ENCODE results near the gene MBOAT2. TPM values are rescaled to one million over a fixed set of nuclear protein-coding genes. Genes with fewer than 3 reads are reported as not detected.

The MBOAT2 gene
- polyA plus RNA-seq, 1 donor from 2014 or later: 205 TPM

DNA sequence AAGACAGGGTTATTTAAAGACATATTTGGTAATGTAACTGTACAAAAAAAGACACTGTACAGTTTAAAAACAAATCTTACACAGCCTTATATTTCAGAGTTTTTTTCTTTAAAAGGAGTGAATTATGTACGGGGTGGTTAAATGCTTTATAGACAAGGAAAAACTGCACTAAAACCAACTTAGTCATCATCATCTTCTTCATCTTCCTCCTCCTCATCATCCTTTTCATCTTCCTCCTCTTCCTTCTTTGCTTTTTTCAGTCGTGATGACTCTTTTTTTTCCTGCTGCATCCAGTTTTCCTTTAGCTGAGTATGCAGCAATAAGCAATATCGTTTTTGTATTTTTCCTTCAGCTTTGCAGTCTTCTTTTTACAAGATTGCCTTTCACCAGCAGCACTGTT lies 14.6 kb upstream of the MBOAT2 start:
- Histone ChIP-seq H3F3A (ENCODE audit: insufficient read depth, low read length, poor library complexity, severe bottlenecking) (no peaks in the 10 kb centered on the region), H3K36me3 (ENCODE audit: insufficient read depth, low read length) (no peaks in the 10 kb centered on the region), H3K9ac (ENCODE audit: low read length) (no peak overlapping the region), H4K20me1 (ENCODE audit: insufficient read depth) (no peaks in the 10 kb centered on the region), H3K79me2 (replicated peaks; ENCODE audit: insufficient read depth, low read length) (no peaks in the 10 kb centered on the region), H3K27me3 (ENCODE audit: insufficient read depth, low read depth, low read length) (no peaks in the 10 kb centered on the region), H3K9me2 (ENCODE audit: insufficient read depth, low read length) (no peaks in the 10 kb centered on the region), H3K27ac (ENCODE audit: low read length) (no peak overlapping the region), H3K4me3 (ENCODE audit: low read length) (no peak overlapping the region), H3K4me2 (ENCODE audit: low read length) (no peak overlapping the region), H3K9me3 (ENCODE audit: low read length) (no peaks in the 10 kb centered on the region), H2AFZ (ENCODE audit: low read depth, low read length) (no peak overlapping the region)
- TF ChIP-seq EP300 (conservative IDR thresholded peaks at IDR 0.05; ENCODE audit: poor library complexity, severe bottlenecking) (no peak), EZH2 (IDR thresholded peaks at IDR 0.05; ENCODE audit: borderline replicate concordance, insufficient read depth, low read length, poor library complexity, severe bottlenecking) (no peak), MXI1 (conservative IDR thresholded peaks at IDR 0.05; ENCODE audit: poor library complexity, severe bottlenecking) (no peak), TAF1 (IDR thresholded peaks at IDR 0.05; ENCODE audit: low read depth) (no peak), POLR2AphosphoS5 (IDR thresholded peaks at IDR 0.05) (no peak), SMC3 (conservative IDR thresholded peaks at IDR 0.05; ENCODE audit: poor library complexity) (no peak), RAD21 (conservative IDR thresholded peaks at IDR 0.05) (no peak)
- TF ChIP-seq, protein P1, sequence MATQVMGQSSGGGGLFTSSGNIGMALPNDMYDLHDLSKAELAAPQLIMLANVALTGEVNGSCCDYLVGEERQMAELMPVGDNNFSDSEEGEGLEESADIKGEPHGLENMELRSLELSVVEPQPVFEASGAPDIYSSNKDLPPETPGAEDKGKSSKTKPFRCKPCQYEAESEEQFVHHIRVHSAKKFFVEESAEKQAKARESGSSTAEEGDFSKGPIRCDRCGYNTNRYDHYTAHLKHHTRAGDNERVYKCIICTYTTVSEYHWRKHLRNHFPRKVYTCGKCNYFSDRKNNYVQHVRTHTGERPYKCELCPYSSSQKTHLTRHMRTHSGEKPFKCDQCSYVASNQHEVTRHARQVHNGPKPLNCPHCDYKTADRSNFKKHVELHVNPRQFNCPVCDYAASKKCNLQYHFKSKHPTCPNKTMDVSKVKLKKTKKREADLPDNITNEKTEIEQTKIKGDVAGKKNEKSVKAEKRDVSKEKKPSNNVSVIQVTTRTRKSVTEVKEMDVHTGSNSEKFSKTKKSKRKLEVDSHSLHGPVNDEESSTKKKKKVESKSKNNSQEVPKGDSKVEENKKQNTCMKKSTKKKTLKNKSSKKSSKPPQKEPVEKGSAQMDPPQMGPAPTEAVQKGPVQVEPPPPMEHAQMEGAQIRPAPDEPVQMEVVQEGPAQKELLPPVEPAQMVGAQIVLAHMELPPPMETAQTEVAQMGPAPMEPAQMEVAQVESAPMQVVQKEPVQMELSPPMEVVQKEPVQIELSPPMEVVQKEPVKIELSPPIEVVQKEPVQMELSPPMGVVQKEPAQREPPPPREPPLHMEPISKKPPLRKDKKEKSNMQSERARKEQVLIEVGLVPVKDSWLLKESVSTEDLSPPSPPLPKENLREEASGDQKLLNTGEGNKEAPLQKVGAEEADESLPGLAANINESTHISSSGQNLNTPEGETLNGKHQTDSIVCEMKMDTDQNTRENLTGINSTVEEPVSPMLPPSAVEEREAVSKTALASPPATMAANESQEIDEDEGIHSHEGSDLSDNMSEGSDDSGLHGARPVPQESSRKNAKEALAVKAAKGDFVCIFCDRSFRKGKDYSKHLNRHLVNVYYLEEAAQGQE (IDR thresholded peaks at IDR 0.05; ENCODE audit: borderline replicate concordance): no peak
- TF ChIP-seq, protein P2, sequence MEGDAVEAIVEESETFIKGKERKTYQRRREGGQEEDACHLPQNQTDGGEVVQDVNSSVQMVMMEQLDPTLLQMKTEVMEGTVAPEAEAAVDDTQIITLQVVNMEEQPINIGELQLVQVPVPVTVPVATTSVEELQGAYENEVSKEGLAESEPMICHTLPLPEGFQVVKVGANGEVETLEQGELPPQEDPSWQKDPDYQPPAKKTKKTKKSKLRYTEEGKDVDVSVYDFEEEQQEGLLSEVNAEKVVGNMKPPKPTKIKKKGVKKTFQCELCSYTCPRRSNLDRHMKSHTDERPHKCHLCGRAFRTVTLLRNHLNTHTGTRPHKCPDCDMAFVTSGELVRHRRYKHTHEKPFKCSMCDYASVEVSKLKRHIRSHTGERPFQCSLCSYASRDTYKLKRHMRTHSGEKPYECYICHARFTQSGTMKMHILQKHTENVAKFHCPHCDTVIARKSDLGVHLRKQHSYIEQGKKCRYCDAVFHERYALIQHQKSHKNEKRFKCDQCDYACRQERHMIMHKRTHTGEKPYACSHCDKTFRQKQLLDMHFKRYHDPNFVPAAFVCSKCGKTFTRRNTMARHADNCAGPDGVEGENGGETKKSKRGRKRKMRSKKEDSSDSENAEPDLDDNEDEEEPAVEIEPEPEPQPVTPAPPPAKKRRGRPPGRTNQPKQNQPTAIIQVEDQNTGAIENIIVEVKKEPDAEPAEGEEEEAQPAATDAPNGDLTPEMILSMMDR (IDR thresholded peaks at IDR 0.05; ENCODE audit: poor library complexity, severe bottlenecking): no peak

DNA sequence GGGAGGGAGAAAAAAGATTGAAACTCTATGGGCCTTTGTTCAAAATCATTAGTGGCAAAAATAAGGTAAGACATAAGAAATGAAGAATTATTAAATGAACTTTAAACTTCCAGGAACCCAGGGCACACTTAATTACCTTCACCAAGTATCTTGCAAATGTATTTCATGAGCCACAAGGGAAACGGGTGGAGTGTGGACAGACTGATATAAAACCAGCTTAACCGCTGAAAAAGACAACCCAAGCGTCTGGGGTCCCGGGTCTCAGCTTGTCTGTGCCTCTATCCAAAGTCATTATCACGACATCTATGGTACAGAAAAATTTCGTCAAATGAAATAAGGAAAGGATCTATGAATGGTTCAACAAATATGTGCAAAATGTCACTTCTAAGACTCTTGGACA lies 13.9 kb upstream of the MBOAT2 start:
- no peak overlapping the region for H3K4me3 ChIP-seq (ENCODE audit: low read length)
- H4K20me1 ChIP-seq (ENCODE audit: insufficient read depth): no peaks in the 10 kb centered on the region
- H3F3A ChIP-seq (ENCODE audit: insufficient read depth, low read length, poor library complexity, severe bottlenecking): no peaks in the 10 kb centered on the region
- H3K4me2 ChIP-seq (ENCODE audit: low read length): no peak overlapping the region
- no peaks in the 10 kb centered on the region for H3K79me2 ChIP-seq (replicated peaks; ENCODE audit: insufficient read depth, low read length)
- no peaks in the 10 kb centered on the region for H3K9me3 ChIP-seq (ENCODE audit: low read length)
- TF ChIP-seq TAF1 (IDR thresholded peaks at IDR 0.05; ENCODE audit: low read depth) (no peak), EZH2 (IDR thresholded peaks at IDR 0.05; ENCODE audit: borderline replicate concordance, insufficient read depth, low read length, poor library complexity, severe bottlenecking) (no peak), EP300 (conservative IDR thresholded peaks at IDR 0.05; ENCODE audit: poor library complexity, severe bottlenecking) (no peak), MXI1 (conservative IDR thresholded peaks at IDR 0.05; ENCODE audit: poor library complexity, severe bottlenecking) (no peak), RAD21 (conservative IDR thresholded peaks at IDR 0.05) (no peak), SMC3 (conservative IDR thresholded peaks at IDR 0.05; ENCODE audit: poor library complexity) (no peak), POLR2AphosphoS5 (IDR thresholded peaks at IDR 0.05) (no peak)
- TF ChIP-seq, protein P2 (IDR thresholded peaks at IDR 0.05; ENCODE audit: poor library complexity, severe bottlenecking): no peak
- TF ChIP-seq, protein P1 (IDR thresholded peaks at IDR 0.05; ENCODE audit: borderline replicate concordance): no peak
- H3K9ac ChIP-seq (ENCODE audit: low read length): no peak overlapping the region
- no peaks in the 10 kb centered on the region for H3K27me3 ChIP-seq (ENCODE audit: insufficient read depth, low read depth, low read length)
- H3K36me3 ChIP-seq (ENCODE audit: insufficient read depth, low read length): no peaks in the 10 kb centered on the region
- no peaks in the 10 kb centered on the region for H3K9me2 ChIP-seq (ENCODE audit: insufficient read depth, low read length)
- no peak overlapping the region for H3K27ac ChIP-seq (ENCODE audit: low read length)
- no peak overlapping the region for H2AFZ ChIP-seq (ENCODE audit: low read depth, low read length)
